Spleen (tissue), 7 donors: ENCODE data around the gene DAD1.

Source experiments
- POLR2A ChIP-seq, 3 donors: fragments of 450-650 bp; IDR thresholded peaks; one replicate each; pipeline ENCODE4 v1.5.1; 2017; ENCODE audit warnings: antibody characterized with exemption in 3 of 3, mild to moderate bottlenecking in 1 of 3
- POLR2AphosphoS5 ChIP-seq, 3 donors: sonication (generic); formaldehyde crosslinking; IDR thresholded peaks; one replicate each; pipeline ENCODE4 v1.5.1; 2017; ENCODE audit warnings: antibody characterized with exemption in 3 of 3
- TF ChIP-seq, protein P1 (sequence below), 11 experiments: fragments of 200-600 bp in 7 of 11; fragments of 450-650 bp in 4 of 11; sonication (generic) in 4 of 11; IDR thresholded peaks in 8 of 11; conservative IDR thresholded peaks in 3 of 11; 1 replicate in 7 of 11; 2 replicates in 4 of 11; pipeline versions ENCODE4 v1.4.0 to v1.8.0; 2016 to 2021; ENCODE audit warnings: antibody characterized with exemption in 11 of 11, inconsistent platforms in 4 of 11, mild to moderate bottlenecking in 1 of 11
- donor health status: DM: no; HTN: no; CAD: no; lungs with moderate emphysema.
- donor health status: DM: no; HTN: no; CAD: no.
- donor health status: DM: no; HTN: no; CAD: no.

DNA sequence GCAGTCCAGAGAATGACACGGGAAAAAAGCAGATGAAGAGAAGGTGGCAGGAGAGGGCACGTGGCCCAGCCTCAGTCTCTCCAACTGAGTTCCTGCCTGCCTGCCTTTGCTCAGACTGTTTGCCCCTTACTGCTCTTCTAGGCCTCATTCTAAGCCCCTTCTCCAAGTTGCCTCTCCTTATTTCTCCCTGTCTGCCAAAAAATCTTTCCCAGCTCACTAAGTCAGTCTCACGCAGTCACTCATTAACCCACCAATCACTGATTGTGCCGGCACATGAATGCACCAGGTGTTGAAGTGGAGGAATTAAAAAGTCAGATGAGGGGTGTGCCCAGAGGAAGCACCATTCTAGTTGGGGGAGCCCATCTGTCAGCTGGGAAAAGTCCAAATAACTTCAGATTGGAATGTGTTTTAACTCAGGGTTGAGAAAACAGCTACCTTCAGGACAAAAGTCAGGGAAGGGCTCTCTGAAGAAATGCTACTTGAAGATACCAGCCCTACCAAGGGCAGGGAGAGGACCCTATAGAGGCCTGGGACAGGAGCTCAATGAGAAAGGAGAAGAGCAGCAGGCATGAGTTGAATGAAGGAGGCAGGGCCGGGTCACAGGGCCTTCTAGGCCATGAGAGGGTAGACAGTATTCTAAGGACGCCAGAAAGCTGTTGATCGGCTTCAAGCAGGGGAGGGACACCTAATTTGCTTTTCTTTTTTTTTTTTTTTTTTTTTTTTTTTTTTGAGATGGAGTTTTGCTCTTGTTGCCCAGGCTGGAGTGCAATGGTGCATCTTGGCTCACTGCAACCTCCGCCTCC is 40.9 kb downstream of the DAD1 start:
- TF ChIP-seq POLR2AphosphoS5 (IDR thresholded peaks at IDR 0.05) (no peak), POLR2A (IDR thresholded peaks at IDR 0.05) (no peak)
- TF ChIP-seq, protein P1, sequence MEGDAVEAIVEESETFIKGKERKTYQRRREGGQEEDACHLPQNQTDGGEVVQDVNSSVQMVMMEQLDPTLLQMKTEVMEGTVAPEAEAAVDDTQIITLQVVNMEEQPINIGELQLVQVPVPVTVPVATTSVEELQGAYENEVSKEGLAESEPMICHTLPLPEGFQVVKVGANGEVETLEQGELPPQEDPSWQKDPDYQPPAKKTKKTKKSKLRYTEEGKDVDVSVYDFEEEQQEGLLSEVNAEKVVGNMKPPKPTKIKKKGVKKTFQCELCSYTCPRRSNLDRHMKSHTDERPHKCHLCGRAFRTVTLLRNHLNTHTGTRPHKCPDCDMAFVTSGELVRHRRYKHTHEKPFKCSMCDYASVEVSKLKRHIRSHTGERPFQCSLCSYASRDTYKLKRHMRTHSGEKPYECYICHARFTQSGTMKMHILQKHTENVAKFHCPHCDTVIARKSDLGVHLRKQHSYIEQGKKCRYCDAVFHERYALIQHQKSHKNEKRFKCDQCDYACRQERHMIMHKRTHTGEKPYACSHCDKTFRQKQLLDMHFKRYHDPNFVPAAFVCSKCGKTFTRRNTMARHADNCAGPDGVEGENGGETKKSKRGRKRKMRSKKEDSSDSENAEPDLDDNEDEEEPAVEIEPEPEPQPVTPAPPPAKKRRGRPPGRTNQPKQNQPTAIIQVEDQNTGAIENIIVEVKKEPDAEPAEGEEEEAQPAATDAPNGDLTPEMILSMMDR (IDR thresholded peaks at IDR 0.05 in 8 of 11, conservative IDR thresholded peaks at IDR 0.05 in 3 of 11) = no peak
